Endothelial cell of umbilical vein (primary cell): ENCODE results near the gene GLB1L. TPM values are rescaled to one million over a fixed set of nuclear protein-coding genes. Genes with fewer than 3 reads are reported as not detected.

ENCODE experiments used
- BruUV-seq: library from RNA; stranded (reverse); fragments of 400-500 nt; replicated peaks from 2 replicates; lab custom pipeline; 2021; lab: Mats Ljungman, UMichigan
- CTCF ChIA-PET: fragments of 300-600, 350-600 bp; sonication (Branson Sonifier 250); formaldehyde crosslinking; loops from one replicate; lab custom pipeline; 2021; ENCODE audit warnings: antibody characterized with exemption, inconsistent platforms; lab: Charles Lee
- POLR2A ChIA-PET: fragments of 300-600, 350-600 bp; sonication (Branson Sonifier 250); formaldehyde crosslinking; loops from one replicate; lab custom pipeline; 2021; ENCODE audit warnings: antibody characterized with exemption, inconsistent platforms; lab: Charles Lee
- DNase-seq: peaks from one replicate; pipeline ENCODE4 v3.0.0-alpha.2; 2011; ENCODE audit warnings: low read depth, low spot score
- FAIRE-seq: peaks from 2 replicates; lab custom pipeline; 2011; peaks lifted over from hg19 to GRCh38; lab: Jason Lieb, UNC
- H2AFZ ChIP-seq: 2 replicates; pipeline ENCODE4 v1.6.0; 2012; ENCODE audit warnings: low read depth, low read length, control low read depth, inconsistent platforms
- H3K27ac ChIP-seq: 2 replicates; pipeline ENCODE4 v1.5.1; 2011; ENCODE audit warnings: low read depth, mild to moderate bottlenecking, control low read depth, low read length, moderate library complexity; ENCODE audit not compliant: insufficient read depth
- H3K27me3 ChIP-seq, 2 experiments: 2 replicates each; pipeline versions ENCODE4 v1.6.0 to v1.6.1; 2011; ENCODE audit warnings: low read length in 2 of 2, mixed read lengths in 1 of 2; ENCODE audit not compliant: control insufficient read depth in 2 of 2, insufficient read depth in 2 of 2
- H3K36me3 ChIP-seq, 2 experiments: 2 replicates in 1 of 2; 3 replicates in 1 of 2; pipeline ENCODE4 v1.5.1; 2011; ENCODE audit warnings: low read length in 2 of 2, mild to moderate bottlenecking in 1 of 2, moderate library complexity in 1 of 2; ENCODE audit not compliant: control insufficient read depth in 2 of 2, insufficient read depth in 2 of 2; ENCODE audit errors: extremely low read depth in 1 of 2
- H3K4me1 ChIP-seq: 3 replicates; pipeline ENCODE4 v1.5.1; 2011; ENCODE audit warnings: mild to moderate bottlenecking, low read length; ENCODE audit not compliant: control insufficient read depth, insufficient read depth; ENCODE audit errors: extremely low read depth
- H3K4me2 ChIP-seq: 2 replicates; pipeline ENCODE4 v1.6.1; 2011; ENCODE audit warnings: low read length, control low read depth, mixed read lengths; ENCODE audit not compliant: insufficient read depth
- H3K4me3 ChIP-seq, 3 experiments: fragments of 200-600 bp in 1 of 3; sonication (generic), shearing (Covaris generic) in 1 of 3; replicated peaks in 1 of 3; 2 replicates each; pipeline ENCODE4 v1.5.1; 2011 to 2016; ENCODE audit warnings: control low read depth in 3 of 3, low read length in 3 of 3, mild to moderate bottlenecking in 2 of 3, inconsistent platforms in 1 of 3, low read depth in 1 of 3, moderate library complexity in 1 of 3; ENCODE audit not compliant: insufficient read depth in 1 of 3
- H3K79me2 ChIP-seq: 2 replicates; pipeline ENCODE4 v1.6.0; 2012; ENCODE audit warnings: low read length, inconsistent platforms; ENCODE audit not compliant: control insufficient read depth, insufficient read depth
- H3K9ac ChIP-seq: replicated peaks from 2 replicates; pipeline ENCODE3; 2011; ENCODE audit warnings: low read length, control low read depth; ENCODE audit not compliant: insufficient read depth; ENCODE audit errors: extremely low read depth
- H3K9me1 ChIP-seq: replicated peaks from 3 replicates; pipeline ENCODE4 v1.6.0; 2011; ENCODE audit warnings: mild to moderate bottlenecking, low read length; ENCODE audit not compliant: control insufficient read depth, insufficient read depth; ENCODE audit errors: extremely low read depth
- H3K9me3 ChIP-seq: replicated peaks from 2 replicates; pipeline ENCODE4 v1.5.1; 2012; ENCODE audit warnings: low read length, inconsistent platforms; ENCODE audit not compliant: control insufficient read depth, insufficient read depth
- H4K20me1 ChIP-seq: replicated peaks from 2 replicates; pipeline ENCODE3; 2011; ENCODE audit warnings: mild to moderate bottlenecking, low read length; ENCODE audit not compliant: control insufficient read depth, insufficient read depth; ENCODE audit errors: extremely low read depth
- CTCF ChIP-seq, 2 donors: IDR thresholded peaks; 1 replicate in 1 of 2; 2 replicates in 1 of 2; pipeline ENCODE4 v1.5.1; 2011; ENCODE audit warnings: low read length in 2 of 2, mild to moderate bottlenecking in 2 of 2, moderate library complexity in 2 of 2, control low read depth in 1 of 2, inconsistent platforms in 1 of 2, low read depth in 1 of 2; ENCODE audit not compliant: insufficient read depth in 1 of 2; ENCODE audit errors: extremely low read depth in 1 of 2
- EZH2 ChIP-seq: IDR thresholded peaks from 2 replicates; pipeline ENCODE4 v1.6.1; 2012; ENCODE audit warnings: borderline replicate concordance, low read depth, mild to moderate bottlenecking, moderate library complexity, low read length, inconsistent platforms; ENCODE audit not compliant: severe bottlenecking
- FOS ChIP-seq: IDR thresholded peaks from 2 replicates; pipeline ENCODE4 v1.6.1; 2011; ENCODE audit warnings: mild to moderate bottlenecking, low read length, moderate library complexity, borderline replicate concordance; ENCODE audit not compliant: insufficient read depth
- GATA2 ChIP-seq: IDR thresholded peaks from 2 replicates; pipeline ENCODE4 v1.7.0; 2011; ENCODE audit warnings: low read depth, mild to moderate bottlenecking, moderate library complexity, mixed read lengths, low read length; ENCODE audit not compliant: insufficient read length, insufficient read depth
- JUN ChIP-seq: IDR thresholded peaks from 2 replicates; pipeline ENCODE4 v1.6.1; 2011; ENCODE audit warnings: borderline replicate concordance, low read depth; ENCODE audit not compliant: insufficient read length, insufficient read depth
- MAX ChIP-seq: IDR thresholded peaks from 2 replicates; pipeline ENCODE4 v1.6.1; 2011; ENCODE audit not compliant: insufficient read depth, insufficient read length
- MYC ChIP-seq: IDR thresholded peaks from one replicate; pipeline ENCODE4 v1.6.1; 2011; ENCODE audit warnings: mild to moderate bottlenecking, low read depth, low read length
- POLR2A ChIP-seq: IDR thresholded peaks from 2 replicates; pipeline ENCODE4 v1.6.1; 2012; ENCODE audit warnings: low read depth, mild to moderate bottlenecking, control low read depth, low read length
- POLR2AphosphoS5 ChIP-seq: IDR thresholded peaks from 2 replicates; pipeline ENCODE4 v1.6.1; 2012; ENCODE audit warnings: low read depth, mild to moderate bottlenecking, control low read depth, low read length, moderate library complexity; ENCODE audit not compliant: insufficient read depth
- dilution Hi-C: fragments of 300-500 bp; cut with MboI; formaldehyde crosslinking; loops from one replicate; pipeline ENCODE4 v1.15.0; 2019; ENCODE audit warnings: low sequenced_read_pairs; ENCODE audit not compliant: extremely low pct_ligation_motif_present
- intact Hi-C: fragments of 100-400 bp; cut with micrococcal nuclease; formaldehyde crosslinking; loops from one replicate; pipeline ENCODE4 v1.10.0; 2022
- polyA plus RNA-seq, 4 experiments: library from polyadenylated mRNA; depleted of rRNA in 3 of 4; stranded (reverse) in 3 of 4; unstranded in 1 of 4; fragments of >200 nt; gene quantifications; 2 replicates each; pipeline versions ENCODE4 v1.2.1 to v1.2.3, GENCODE V29; 2011 to 2012; ENCODE audit warnings: missing spikeins in 1 of 4
- total RNA-seq: library from RNA; stranded (reverse); gene quantifications from 2 replicates; pipeline ENCODE4 v1.2.3, GENCODE V29; 2021

GLB1L gene
- total and polyA plus RNA-seq, 2 donors (not counting 3 experiments of a cell fraction or from before 2014, with no cell fraction given) = 9.2 to 11.9 TPM

- Histone ChIP-seq H3K9me3 (no peaks in the 10 kb centered on the region), H3K9ac (no peak overlapping the region), H3K79me2 (no peaks in the 10 kb centered on the region), H4K20me1 (no peaks in the 10 kb centered on the region), H3K9me1 (no peaks in the 10 kb centered on the region), H3K27me3 (no peaks in the 10 kb centered on the region), H3K4me1 (peaks cover 8% of the 10 kb centered on the region), H3K36me3 (peaks cover 3 to 13% of the 10 kb centered on the region in 2 experiments), H3K27ac (no peak overlapping the region), H3K4me3 (no peak overlapping the region), H3K4me2 (no peak overlapping the region), H2AFZ (no peak overlapping the region)
- TF ChIP-seq MAX (no peak), MYC (no peak), FOS (no peak), JUN (no peak), GATA2 (no peak), EZH2 (no peak)
- intact Hi-C loops (no loop called here), dilution Hi-C loops (no loop called here)
- CTCF ChIA-PET = interaction anchor here (1.4 kb wide), 1 partner anchor 183 kb away, joined by 3 read pairs; no protein-coding TSS in a partner anchor
- FAIRE-seq = no peak
- BruUV-seq = no TSS peak
- DNase-seq = no peak
- POLR2A ChIA-PET = no interaction called here
Observed at GRCh38 chr2:219213026-219213415, 32.2 kb downstream of the GLB1L start.

- Histone ChIP-seq H2AFZ (no peak overlapping the region), H3K9me3 (no peaks in the 10 kb centered on the region), H3K27ac (no peak overlapping the region), H3K9me1 (no peaks in the 10 kb centered on the region), H3K4me1 (peaks cover 17% of the 10 kb centered on the region), H3K4me2 (no peak overlapping the region), H4K20me1 (no peaks in the 10 kb centered on the region), H3K36me3 (peaks cover 3 to 13% of the 10 kb centered on the region in 2 experiments), H3K27me3 (no peaks in the 10 kb centered on the region), H3K4me3 (no peak overlapping the region), H3K9ac (no peak overlapping the region), H3K79me2 (no peaks in the 10 kb centered on the region)
- dilution Hi-C loops = no loop called here
- no peak for DNase-seq
- CTCF ChIA-PET = interaction anchor here (0.7 to 1.4 kb wide), 9 partner anchors 13 to 420 kb away, joined by 3 to 28 read pairs (median 5); partner anchors contain the start of genes CNPPD1, GLB1L, NHEJ1 and STK16
- POLR2A ChIA-PET = interaction anchor here (0.5 kb wide), 1 partner anchor 31 kb away, joined by 5 read pairs; no protein-coding TSS in a partner anchor
- FAIRE-seq = no peak
- intact Hi-C loops = loop anchor here (1.0 kb wide), 3 partner anchors 35 to 51 kb away; partner anchors contain the start of genes CNPPD1 and NHEJ1
- no TSS peak for BruUV-seq
- TF ChIP-seq POLR2A (no peak), JUN (no peak), MAX (no peak), CTCF (IDR thresholded peaks at IDR 0.05; ENCODE audit: extremely low read depth in 1 of 2, insufficient read depth in 1 of 2, low read depth in 1 of 2, low read length in 2 of 2) (no peak), FOS (no peak), GATA2 (no peak), MYC (no peak), EZH2 (no peak), POLR2AphosphoS5 (no peak)
Observed at GRCh38 chr2:219210886-219211362, 34.3 kb downstream of the GLB1L start.
